BLaER1 treated with 17β-estradiol and CSF1 and Interleukin-3, amounts not matched to agents 10 nM and 100 nM (cell line): ENCODE measurements around the gene SLC15A5.

Experiments
- H3K27ac ChIP-seq, 11 experiments: shearing (Covaris generic); formaldehyde crosslinking; 2 replicates each; pipeline ENCODE4 v1.8.1; 2022
- H3K27me3 ChIP-seq, 11 experiments: shearing (Covaris generic); formaldehyde crosslinking; 2 replicates each; pipeline ENCODE4 v1.8.1; 2022
- H3K36me3 ChIP-seq, 11 experiments: shearing (Covaris generic); formaldehyde crosslinking; 2 replicates each; pipeline ENCODE4 v1.8.1; 2022
- H3K4me1 ChIP-seq, 10 experiments: shearing (Covaris generic); formaldehyde crosslinking; 2 replicates each; pipeline ENCODE4 v1.8.1; 2022
- H3K4me2 ChIP-seq, 11 experiments: shearing (Covaris generic); formaldehyde crosslinking; 2 replicates each; pipeline ENCODE4 v1.8.1; 2022
- H3K4me3 ChIP-seq, 10 experiments: shearing (Covaris generic); formaldehyde crosslinking; 2 replicates each; pipeline ENCODE4 v1.8.1; 2022
- H3K9ac ChIP-seq, 11 experiments: shearing (Covaris generic); formaldehyde crosslinking; 2 replicates each; pipeline ENCODE4 v1.8.1; 2022
- H3K9me3 ChIP-seq, 11 experiments: shearing (Covaris generic); formaldehyde crosslinking; replicated peaks in 1 of 11; 2 replicates each; pipeline ENCODE4 v1.8.1; 2022
- H4K20me1 ChIP-seq, 11 experiments: shearing (Covaris generic); formaldehyde crosslinking; 2 replicates each; pipeline ENCODE4 v1.8.1; 2022
- Cebpa-rat ChIP-seq, 11 experiments: shearing (Covaris generic); IDR thresholded peaks; 2 replicates each; pipeline ENCODE4 v1.8.1; 2022

The SLC15A5 gene, protein sequence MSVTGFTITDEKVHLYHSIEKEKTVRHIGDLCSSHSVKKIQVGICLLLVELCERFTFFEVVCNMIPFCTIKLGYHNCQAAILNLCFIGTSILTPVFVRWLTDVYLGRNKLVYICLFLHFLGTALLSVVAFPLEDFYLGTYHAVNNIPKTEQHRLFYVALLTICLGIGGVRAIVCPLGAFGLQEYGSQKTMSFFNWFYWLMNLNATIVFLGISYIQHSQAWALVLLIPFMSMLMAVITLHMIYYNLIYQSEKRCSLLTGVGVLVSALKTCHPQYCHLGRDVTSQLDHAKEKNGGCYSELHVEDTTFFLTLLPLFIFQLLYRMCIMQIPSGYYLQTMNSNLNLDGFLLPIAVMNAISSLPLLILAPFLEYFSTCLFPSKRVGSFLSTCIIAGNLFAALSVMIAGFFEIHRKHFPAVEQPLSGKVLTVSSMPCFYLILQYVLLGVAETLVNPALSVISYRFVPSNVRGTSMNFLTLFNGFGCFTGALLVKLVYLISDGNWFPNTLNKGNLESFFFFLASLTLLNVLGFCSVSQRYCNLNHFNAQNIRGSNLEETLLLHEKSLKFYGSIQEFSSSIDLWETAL

DNA sequence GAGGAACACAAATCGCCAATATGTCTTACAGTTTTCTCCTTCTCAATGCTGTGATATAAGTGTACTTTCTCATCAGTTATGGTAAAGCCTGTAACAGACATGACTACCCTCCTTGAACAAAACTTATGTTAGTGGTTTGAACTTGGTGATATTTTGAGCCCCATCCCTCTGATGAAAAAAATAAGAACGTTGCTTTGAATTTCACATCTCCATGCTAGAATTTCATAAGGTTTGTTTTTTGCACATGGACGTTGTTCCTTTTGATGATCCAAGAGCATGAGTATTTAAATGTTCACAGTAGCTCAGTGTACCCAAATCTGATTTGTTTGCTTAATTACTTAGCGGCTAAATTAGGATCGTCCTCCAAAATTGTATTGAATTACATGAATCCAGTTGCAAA, at the start of gene SLC15A5:
Gene SLC15A5 (minus strand): TSS at position 101 of the 400 bp plus-strand sequence. CDS start 0 bp downstream, at position 101.
- Histone ChIP-seq H3K9me3 (no peaks in the 10 kb centered on the region), H3K9ac (no peak within 1 kb of the TSS), H3K4me3 (no peak within 1 kb of the TSS), H3K4me1 (no peaks in the 10 kb centered on the region), H4K20me1 (no peaks in the 10 kb centered on the region), H3K27me3 (no peaks in the 10 kb centered on the region), H3K4me2 (no peak within 1 kb of the TSS), H3K36me3 (no peaks in the 10 kb centered on the region), H3K27ac (no peak within 1 kb of the TSS)
- TF ChIP-seq Cebpa-rat (IDR thresholded peaks at IDR 0.05) = no peak

DNA sequence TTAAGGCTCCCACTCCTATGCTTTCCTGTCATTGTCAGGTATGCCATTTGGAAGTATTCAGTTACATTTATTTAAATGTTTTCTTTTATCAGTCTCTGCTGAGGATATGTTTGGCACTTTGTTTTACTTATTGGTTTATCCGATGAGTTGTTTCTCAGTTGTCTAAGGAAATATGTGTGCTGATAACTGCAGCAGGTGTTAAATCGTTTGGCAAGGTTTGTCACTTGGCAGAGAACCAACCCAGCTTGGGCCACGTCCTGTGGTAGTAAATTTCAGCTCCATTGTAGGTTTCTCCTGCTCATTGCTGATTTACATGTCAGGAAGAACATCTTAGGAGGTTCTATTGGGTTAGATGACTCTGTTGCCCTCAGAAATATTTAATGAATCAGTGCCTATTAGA, 47.9 kb upstream of the SLC15A5 start:
- Histone ChIP-seq H3K27ac (no peak overlapping the region), H3K36me3 (no peaks in the 10 kb centered on the region), H3K27me3 (no peaks in the 10 kb centered on the region), H3K4me2 (no peak overlapping the region), H4K20me1 (no peaks in the 10 kb centered on the region), H3K9me3 (peaks cover 0 to 12% (median 0%) of the 10 kb centered on the region in 11 experiments; a peak in 3 of 22 replicates), H3K4me1 (no peaks in the 10 kb centered on the region), H3K4me3 (no peak overlapping the region), H3K9ac (no peak overlapping the region)
- no peak for TF ChIP-seq Cebpa-rat (IDR thresholded peaks at IDR 0.05)

DNA sequence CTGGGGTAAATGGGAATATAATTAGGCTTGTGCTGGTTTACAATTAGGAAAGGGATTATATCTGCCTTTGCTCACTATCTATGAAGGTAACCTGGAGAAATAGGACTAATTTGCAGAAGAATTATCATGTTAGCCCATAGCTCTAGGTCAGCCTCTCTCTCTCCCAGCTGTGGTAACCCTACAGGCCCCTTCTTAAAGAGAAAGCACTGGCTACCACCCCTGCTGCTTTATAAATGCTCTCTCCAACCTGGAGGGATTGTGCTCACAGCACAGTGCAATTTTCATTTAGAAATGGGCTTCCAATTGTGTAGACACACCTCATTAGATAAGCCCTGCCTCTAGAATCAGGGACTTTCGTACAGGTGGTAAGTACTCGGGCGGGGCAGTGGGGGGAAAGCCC, 47.3 kb upstream of the SLC15A5 start:
- Histone ChIP-seq H4K20me1 (no peaks in the 10 kb centered on the region), H3K27me3 (no peaks in the 10 kb centered on the region), H3K4me3 (no peak overlapping the region), H3K27ac (no peak overlapping the region), H3K4me1 (no peaks in the 10 kb centered on the region), H3K9ac (no peak overlapping the region), H3K9me3 (peaks cover 0 to 12% (median 0%) of the 10 kb centered on the region in 11 experiments; a peak in 3 of 22 replicates), H3K36me3 (no peaks in the 10 kb centered on the region), H3K4me2 (no peak overlapping the region)
- no peak for TF ChIP-seq Cebpa-rat (IDR thresholded peaks at IDR 0.05)

DNA sequence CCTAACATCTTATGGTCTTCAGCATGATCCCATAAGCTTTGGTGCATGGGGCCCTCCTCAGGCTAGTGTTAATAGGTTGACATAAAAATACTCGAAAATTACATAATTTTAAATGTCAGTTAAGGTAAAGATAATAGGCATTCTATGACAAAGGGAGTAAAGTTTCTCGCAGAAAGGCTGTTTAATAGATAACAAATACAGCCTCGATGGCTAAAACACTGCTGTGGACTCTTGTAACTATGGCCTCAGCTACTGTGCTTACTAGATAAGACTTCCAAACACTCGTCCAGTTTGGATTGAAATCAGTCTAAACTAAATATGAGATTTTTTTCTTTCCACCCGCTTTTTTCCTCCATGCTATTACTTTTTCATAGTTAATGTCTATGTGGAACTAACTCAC, 46.8 kb upstream of the SLC15A5 start:
- Histone ChIP-seq H3K9ac (no peak overlapping the region), H3K27me3 (no peaks in the 10 kb centered on the region)

DNA sequence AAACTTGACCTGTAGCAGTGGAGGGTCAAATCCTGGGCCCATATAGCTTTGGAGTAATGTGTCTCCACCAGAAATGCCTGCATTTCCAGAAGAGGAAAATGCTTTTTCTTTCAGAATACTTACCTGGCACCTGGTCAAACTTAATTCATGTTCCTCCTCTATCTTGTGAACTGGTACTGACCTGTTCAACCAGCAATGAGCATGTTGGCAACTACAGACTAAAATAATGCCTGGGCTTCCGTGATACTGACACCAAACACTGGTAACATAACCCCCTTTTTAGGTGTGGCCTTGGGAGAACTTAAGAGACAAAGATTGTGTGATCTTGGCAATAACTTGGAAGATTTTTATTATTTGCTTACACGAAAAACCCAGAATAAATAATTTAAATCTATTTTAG, 46.2 kb upstream of the SLC15A5 start:
- H4K20me1 ChIP-seq = no peaks in the 10 kb centered on the region
- no peak overlapping the region for H3K27ac ChIP-seq
- peaks cover 0 to 12% (median 0%) of the 10 kb centered on the region in 11 experiments; a peak in 3 of 22 replicates for H3K9me3 ChIP-seq
- no peaks in the 10 kb centered on the region for H3K36me3 ChIP-seq
- no peak overlapping the region for H3K4me3 ChIP-seq
- H3K4me1 ChIP-seq = no peaks in the 10 kb centered on the region
- TF ChIP-seq Cebpa-rat (IDR thresholded peaks at IDR 0.05) = no peak
- H3K9ac ChIP-seq = no peak overlapping the region
- H3K27me3 ChIP-seq = no peaks in the 10 kb centered on the region
- no peak overlapping the region for H3K4me2 ChIP-seq

More for the DNA sequence above, 46.8 kb upstream of the SLC15A5 start:
- no peak overlapping the region for H3K27ac ChIP-seq
- no peaks in the 10 kb centered on the region for H3K4me1 ChIP-seq
- no peaks in the 10 kb centered on the region for H3K36me3 ChIP-seq
- no peaks in the 10 kb centered on the region for H4K20me1 ChIP-seq
- TF ChIP-seq Cebpa-rat (IDR thresholded peaks at IDR 0.05) = no peak
- peaks cover 0 to 12% (median 0%) of the 10 kb centered on the region in 11 experiments; a peak in 3 of 22 replicates for H3K9me3 ChIP-seq
- H3K4me3 ChIP-seq = no peak overlapping the region
- no peak overlapping the region for H3K4me2 ChIP-seq

DNA sequence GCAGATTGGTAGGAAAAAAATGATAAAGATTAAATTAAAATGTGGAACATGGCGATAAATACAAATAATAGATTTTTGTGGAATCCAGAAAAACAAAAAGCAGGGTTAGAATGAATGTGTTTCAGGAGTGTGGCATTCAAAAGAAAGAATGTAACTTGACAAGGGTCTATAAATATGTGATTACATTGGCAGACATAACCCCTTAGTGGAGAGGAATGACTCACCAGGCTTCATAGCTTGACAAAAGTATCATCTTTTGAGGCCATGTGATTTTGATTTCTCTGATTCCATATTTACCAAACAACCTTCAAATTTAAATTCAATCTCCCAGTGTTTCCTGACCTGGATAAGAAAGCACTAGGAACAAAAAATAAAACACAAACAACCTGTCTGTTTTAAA, 45.5 kb upstream of the SLC15A5 start:
- Histone ChIP-seq H3K9me3 (peaks cover 0 to 6% (median 0%) of the 10 kb centered on the region in 11 experiments; a peak in 2 of 22 replicates), H3K4me3 (no peak overlapping the region), H3K27ac (no peak overlapping the region), H4K20me1 (no peaks in the 10 kb centered on the region), H3K27me3 (no peaks in the 10 kb centered on the region), H3K36me3 (no peaks in the 10 kb centered on the region), H3K4me2 (no peak overlapping the region), H3K9ac (no peak overlapping the region), H3K4me1 (no peaks in the 10 kb centered on the region)
- no peak for TF ChIP-seq Cebpa-rat (IDR thresholded peaks at IDR 0.05)

DNA sequence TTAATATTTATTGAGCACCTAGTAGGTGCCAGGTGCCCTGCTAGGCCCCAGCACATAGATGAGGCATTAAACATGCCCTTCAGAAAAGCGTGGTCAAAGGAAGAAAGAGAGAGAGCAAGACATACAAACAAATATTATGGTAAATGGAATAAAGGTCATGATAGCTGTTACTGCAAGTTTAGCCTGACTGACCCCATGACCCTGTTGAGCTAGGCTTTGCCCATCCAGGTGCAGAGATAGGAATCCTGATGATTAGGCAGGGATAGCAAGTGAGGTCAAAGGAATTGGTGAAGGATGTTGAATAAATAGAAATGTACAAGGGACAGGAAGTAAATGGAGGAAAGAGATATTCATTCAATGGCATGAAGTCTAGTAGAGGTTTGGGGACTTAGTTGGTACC, 33.4 kb upstream of the SLC15A5 start:
- H3K9ac ChIP-seq = no peak overlapping the region
- TF ChIP-seq Cebpa-rat (IDR thresholded peaks at IDR 0.05) = no peak

DNA sequence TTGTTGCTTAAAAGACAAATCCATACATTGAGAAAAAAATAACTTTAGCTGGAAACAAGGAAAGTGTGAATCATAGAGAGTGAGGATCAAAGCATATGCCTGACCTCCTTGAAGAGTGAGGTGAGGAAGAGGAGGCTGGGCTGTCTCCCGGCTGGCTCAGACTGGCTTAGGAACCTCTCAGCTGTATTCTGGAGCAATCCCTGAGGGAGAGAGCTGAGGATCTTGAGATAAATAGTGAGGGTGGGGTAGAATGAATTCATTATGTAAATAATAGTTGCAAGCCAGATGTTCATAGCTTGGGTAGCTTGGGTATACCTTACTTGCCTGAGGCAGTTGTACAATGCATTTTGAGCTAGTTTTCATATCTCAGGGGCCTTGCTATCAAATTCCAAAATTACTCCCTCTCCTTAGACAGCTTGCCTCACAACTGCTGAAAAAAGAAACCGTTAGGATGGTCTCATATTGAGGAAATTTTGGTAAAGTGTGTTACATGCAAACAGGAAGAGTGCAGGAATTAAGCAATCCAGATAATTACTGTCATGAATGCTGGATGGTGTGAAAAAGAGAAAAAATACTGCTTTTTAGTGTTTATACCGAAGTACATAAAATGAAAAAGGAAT, 30.5 kb upstream of the SLC15A5 start:
- Histone ChIP-seq H3K27ac (no peak overlapping the region), H4K20me1 (no peaks in the 10 kb centered on the region), H3K9ac (no peak overlapping the region), H3K9me3 (peaks cover 10 to 37% (median 15%) of the 10 kb centered on the region in 11 experiments; a peak in 19 of 22 replicates), H3K4me1 (no peaks in the 10 kb centered on the region), H3K36me3 (no peaks in the 10 kb centered on the region), H3K4me2 (no peak overlapping the region), H3K27me3 (no peaks in the 10 kb centered on the region), H3K4me3 (no peak overlapping the region)
- no peak for TF ChIP-seq Cebpa-rat (IDR thresholded peaks at IDR 0.05)

More for the DNA sequence above, 33.4 kb upstream of the SLC15A5 start:
- H3K36me3 ChIP-seq = no peaks in the 10 kb centered on the region
- no peaks in the 10 kb centered on the region for H3K4me1 ChIP-seq
- H3K9me3 ChIP-seq = peaks cover 10 to 36% (median 15%) of the 10 kb centered on the region in 11 experiments; a peak in 19 of 22 replicates
- no peak overlapping the region for H3K4me2 ChIP-seq
- no peak overlapping the region for H3K27ac ChIP-seq
- H3K27me3 ChIP-seq = no peaks in the 10 kb centered on the region
- H4K20me1 ChIP-seq = no peaks in the 10 kb centered on the region
- H3K4me3 ChIP-seq = no peak overlapping the region

DNA sequence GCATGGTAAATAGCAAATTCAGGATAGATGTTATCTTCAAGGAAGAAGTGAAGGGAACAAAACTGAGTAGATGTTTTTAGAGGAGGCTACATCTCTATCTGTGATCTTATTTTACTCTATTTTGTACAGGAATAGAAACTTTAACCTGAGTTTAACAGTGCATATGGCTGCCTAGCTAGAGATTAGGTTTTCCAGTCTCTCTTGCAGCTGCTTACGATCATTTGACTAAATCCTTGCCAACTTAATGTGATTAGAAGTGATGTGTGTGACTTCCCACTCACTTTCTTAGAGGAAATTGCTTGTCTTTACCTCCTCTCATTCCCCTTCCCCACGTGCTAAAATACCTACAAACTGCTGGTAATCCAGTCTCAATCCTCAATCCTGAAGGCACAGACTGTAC, 26.5 kb upstream of the SLC15A5 start:
- H4K20me1 ChIP-seq = no peaks in the 10 kb centered on the region
- no peak overlapping the region for H3K4me2 ChIP-seq
- H3K4me3 ChIP-seq = no peak overlapping the region
- H3K9ac ChIP-seq = no peak overlapping the region
- H3K4me1 ChIP-seq = no peaks in the 10 kb centered on the region
- no peaks in the 10 kb centered on the region for H3K27me3 ChIP-seq
- H3K9me3 ChIP-seq = peaks cover 1 to 16% (median 5%) of the 10 kb centered on the region in 11 experiments; a peak in 18 of 22 replicates
- H3K36me3 ChIP-seq = no peaks in the 10 kb centered on the region
- TF ChIP-seq Cebpa-rat (IDR thresholded peaks at IDR 0.05) = no peak
- H3K27ac ChIP-seq = no peak overlapping the region
